ENCODE results near the gene GLI1.
"Not testable (repeated sequence)": the region's sequence is repeated elsewhere in the genome, so short reads cannot be mapped to it uniquely, and the experiment has no call there.

DNA sequence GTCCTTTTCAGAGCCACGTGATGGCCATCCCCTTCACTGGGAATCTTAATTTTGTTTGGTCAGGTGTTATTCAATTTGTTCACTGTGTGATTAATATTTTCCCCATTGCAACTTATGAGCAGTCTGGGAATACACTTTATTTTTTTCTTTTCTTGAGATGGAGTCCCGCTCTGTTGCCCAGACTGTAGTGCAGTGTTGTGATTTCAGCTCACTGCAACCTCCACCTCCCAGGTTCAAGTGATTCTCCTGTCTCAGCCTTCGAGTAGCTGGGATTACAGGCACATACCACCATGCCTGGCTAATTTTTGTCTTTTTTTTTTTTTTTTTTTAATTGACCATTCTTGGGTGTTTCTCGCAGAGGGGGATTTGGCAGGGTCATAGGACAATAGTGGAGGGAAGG lies 47.0 kb downstream of the GLI1 start:
- TF ChIP-seq, protein P1, sequence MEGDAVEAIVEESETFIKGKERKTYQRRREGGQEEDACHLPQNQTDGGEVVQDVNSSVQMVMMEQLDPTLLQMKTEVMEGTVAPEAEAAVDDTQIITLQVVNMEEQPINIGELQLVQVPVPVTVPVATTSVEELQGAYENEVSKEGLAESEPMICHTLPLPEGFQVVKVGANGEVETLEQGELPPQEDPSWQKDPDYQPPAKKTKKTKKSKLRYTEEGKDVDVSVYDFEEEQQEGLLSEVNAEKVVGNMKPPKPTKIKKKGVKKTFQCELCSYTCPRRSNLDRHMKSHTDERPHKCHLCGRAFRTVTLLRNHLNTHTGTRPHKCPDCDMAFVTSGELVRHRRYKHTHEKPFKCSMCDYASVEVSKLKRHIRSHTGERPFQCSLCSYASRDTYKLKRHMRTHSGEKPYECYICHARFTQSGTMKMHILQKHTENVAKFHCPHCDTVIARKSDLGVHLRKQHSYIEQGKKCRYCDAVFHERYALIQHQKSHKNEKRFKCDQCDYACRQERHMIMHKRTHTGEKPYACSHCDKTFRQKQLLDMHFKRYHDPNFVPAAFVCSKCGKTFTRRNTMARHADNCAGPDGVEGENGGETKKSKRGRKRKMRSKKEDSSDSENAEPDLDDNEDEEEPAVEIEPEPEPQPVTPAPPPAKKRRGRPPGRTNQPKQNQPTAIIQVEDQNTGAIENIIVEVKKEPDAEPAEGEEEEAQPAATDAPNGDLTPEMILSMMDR (IDR thresholded peaks at IDR 0.05): not testable (repeated sequence)
- not testable (repeated sequence) for TF ChIP-seq POLR2A (IDR thresholded peaks at IDR 0.05)

All from Peyer's patch (tissue), 4 donors.